NCI-H146 treated with DMSO at 0.1 percent for 48 hours (cell line): Measurements from ENCODE around the gene CEACAM18.

Experiments used
- DNase-seq: peaks from one replicate; lab custom pipeline; 2025; ENCODE audit not compliant: unreplicated experiment; lab: John Stamatoyannopoulos, UW

Gene CEACAM18

DNA sequence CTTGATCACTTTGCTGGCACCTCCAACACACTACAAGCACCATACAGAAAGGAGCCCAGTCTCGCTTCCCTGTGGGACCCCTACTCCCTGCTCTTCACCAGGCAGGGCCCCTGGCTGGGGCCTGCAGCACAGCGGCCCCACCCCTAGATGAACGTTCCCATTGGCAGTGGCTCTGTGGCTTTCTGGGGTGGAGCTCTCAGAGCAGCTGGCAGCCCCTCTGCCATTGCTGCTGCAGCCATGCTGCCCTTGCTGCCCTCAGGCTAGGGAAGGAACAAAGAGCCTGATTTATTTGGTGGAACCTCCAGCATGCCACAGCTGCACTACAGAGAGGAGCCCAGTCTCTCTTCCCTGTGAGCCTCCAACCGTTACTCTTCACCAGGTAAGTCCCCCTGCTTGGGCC, 47.3 kb downstream of the CEACAM18 start:
- DNase-seq: no peak

DNA sequence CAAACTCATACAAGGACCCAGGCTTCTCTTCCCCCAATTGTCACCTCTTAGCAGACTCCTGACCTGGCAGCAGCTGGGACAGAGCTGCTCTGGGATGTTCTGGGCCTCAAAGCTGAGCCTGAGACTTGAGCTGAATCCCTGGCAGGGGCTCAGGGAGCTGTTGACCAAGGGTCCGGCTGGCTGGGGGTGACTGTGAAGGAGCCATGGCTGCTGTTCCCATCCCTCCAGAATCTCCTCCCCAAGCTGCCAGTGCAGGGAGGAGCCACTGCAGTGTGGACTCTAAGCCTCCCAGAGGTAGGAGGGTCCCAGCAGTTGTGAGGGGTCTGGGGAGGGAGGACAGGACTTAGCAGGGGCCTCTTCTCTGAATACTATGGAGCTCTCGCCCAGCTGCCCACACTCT, 51.0 kb downstream of the CEACAM18 start:
- DNase-seq: no peak

DNA sequence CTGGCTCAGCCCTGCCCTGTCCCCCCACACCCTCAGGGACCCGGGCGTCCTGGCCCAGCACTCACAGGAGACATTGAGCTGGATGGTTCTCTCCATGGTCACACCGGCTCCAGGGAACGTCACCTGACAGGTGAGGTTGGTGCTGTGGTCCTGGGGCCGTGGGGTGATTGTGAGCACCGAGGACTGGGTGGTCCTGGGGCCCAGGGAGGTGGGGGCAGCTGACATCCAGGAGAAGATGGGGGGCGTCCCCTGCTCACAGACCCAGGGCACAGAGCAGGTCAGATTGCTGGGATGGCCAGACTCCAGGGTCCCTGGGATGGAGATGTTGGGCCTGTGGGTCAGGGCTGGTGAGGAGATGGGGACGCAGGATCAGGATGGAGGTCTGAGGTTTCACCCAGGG, 52.3 kb downstream of the CEACAM18 start:
- no peak for DNase-seq

DNA sequence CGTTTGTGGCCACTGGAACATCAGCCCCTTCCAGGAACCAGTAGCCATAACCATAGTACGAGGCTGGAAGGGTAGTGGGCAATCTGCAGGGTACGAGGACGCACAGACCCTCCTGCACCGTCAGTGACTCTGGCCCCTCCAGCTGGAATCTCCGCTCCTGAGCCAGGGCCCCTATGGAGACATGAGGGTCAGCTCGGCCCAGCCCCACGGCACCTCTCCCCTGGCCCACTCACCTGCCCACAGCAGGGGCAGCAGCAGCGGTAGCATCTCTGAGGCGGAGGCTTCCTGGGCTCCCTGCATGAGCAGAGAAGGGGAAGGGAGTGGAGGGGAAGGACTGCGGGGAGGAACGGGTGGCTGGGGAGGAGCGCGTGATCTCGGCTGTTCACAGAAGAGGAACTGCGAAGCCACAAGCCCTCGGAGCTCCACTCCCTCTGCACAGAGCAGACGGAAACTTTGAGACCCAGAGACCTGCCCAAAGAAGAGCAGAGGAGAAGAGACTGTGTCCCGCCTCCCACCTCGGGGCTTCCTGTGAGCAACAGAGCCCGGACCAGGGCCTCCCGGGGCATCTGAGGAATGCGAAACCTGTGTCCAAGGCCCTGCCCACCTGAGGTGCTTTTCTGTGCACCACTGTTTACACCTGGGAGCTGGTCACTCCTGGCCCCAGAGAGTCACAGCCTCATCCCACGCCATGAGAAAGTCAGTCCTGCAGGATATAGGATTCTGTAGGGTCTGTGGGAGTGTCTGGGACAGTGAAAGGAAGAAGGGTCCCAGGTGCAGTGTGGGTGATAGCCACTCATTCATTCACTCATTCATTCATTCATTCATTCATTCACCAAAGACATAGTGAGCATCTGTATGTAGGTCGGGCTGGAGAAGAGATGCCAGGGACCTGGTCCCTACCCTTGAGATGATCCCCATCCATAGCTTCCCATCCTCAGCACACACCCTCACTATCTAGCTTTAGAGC, 53.3 kb downstream of the CEACAM18 start, which contains the start of gene SIGLEC6:
TSS of gene SIGLEC6 (minus strand) at position 322 of the 967 bp plus-strand sequence. CDS start at position 300, 22 bp downstream.
- DNase-seq: no peak

DNA sequence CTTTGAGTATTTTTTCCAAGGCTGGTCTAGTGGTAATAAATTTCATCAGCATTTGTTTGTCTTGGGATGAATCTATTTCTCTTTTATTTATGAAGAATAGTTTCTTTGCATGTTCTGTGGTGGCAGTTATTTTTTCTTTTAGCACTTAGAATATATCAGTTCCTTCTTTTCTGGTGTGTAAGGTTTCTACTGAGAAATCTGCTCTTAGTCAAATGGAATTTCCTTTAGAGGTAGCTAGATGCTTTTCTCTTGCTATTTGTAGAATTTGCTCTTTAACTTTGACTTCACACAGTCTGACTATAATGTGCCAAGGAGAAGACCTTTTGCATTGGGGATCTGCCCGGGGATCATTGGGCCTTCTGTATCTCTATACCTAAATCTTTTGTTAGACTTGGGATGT, 57.2 kb downstream of the CEACAM18 start:
- no peak for DNase-seq

DNA sequence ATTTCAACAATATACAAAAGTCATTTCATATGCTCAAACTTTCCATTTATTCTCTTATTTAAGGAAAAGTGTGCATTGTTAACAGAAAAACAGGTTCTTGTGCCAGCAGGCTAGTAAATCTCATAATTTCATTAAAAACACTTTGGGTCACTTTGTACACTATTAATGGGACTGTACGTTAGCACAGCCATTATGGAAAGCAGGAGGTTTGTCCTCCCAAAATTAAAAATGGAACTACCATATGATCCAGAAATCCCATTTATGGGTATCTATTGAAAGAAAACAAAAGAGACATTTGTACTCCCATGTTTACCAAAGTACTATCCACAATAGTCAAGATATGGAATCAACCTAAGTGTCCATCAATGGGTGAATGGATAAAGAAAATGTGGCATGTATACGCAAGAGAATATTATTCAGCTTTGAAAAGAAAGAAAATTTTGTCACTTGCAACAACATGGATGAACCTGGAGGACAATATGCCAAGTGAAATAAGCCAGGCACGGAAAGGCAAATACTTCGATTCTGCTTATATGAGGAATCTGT, 61.6 kb downstream of the CEACAM18 start:
- no peak for DNase-seq
